A549 (cell line): ENCODE measurements around the gene RMND5B.

Source experiments
- EP300 ChIP-seq, 2 experiments: fragments of >200 bp; sonication (Bioruptor Twin); formaldehyde crosslinking; IDR thresholded peaks; 2 replicates in 1 of 2; 3 replicates in 1 of 2; pipeline ENCODE4 v1.6.1; 2016 to 2017
- TF ChIP-seq, protein P1 (sequence below): fragments of >200 bp; sonication (Bioruptor Twin); formaldehyde crosslinking; IDR thresholded peaks from 3 replicates; pipeline ENCODE4 v1.5.1; 2016

DNA sequence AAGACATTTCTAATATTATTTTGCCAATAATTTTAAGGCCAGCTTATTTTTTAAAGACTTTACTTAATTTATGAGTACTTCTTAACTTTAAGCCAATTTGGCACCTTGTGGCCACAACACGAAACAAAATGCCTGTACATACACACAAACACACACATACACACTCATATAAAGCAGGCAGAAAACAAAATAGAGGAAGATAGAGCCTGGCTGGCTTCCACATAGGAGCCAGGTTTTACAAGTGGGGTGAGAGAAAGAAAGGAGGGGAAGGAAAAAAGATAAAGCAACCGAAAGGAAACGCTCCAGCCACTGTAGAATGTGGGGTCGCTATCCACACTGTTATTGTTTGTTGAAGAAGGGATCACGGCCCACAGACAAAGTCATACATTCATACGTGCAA lies 46.0 kb downstream of the RMND5B start:
- TF ChIP-seq, protein P1, sequence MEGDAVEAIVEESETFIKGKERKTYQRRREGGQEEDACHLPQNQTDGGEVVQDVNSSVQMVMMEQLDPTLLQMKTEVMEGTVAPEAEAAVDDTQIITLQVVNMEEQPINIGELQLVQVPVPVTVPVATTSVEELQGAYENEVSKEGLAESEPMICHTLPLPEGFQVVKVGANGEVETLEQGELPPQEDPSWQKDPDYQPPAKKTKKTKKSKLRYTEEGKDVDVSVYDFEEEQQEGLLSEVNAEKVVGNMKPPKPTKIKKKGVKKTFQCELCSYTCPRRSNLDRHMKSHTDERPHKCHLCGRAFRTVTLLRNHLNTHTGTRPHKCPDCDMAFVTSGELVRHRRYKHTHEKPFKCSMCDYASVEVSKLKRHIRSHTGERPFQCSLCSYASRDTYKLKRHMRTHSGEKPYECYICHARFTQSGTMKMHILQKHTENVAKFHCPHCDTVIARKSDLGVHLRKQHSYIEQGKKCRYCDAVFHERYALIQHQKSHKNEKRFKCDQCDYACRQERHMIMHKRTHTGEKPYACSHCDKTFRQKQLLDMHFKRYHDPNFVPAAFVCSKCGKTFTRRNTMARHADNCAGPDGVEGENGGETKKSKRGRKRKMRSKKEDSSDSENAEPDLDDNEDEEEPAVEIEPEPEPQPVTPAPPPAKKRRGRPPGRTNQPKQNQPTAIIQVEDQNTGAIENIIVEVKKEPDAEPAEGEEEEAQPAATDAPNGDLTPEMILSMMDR = no peak
- no peak for TF ChIP-seq EP300 (IDR thresholded peaks at IDR 0.05)
